ENCODE results near the gene BTRC.

The BTRC gene

DNA sequence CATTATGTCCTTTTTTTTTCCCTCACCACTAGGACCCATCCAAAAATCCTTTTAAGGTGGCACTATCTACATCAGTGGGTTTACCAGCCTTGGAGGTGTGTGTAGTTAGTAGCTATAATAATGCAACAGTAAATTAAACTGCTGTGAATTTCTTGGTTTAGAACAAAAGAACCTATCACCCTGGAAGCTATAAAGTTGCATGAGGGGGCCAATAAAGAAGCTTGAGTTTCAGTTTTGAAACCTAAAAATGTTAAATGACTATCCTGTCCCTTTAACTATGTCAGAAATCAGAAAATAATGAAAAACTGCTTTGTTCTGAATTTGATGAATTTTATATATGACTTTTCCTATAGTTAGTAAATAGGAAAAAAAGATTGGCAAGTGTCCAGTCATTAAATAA lies 153.9 kb downstream of the BTRC start:
- no peak for DNase-seq
- H3K27me3 ChIP-seq (ENCODE audit: insufficient read depth, low read depth, severe bottlenecking), result no peaks in the 10 kb centered on the region
- no peak overlapping the region for H3K27ac ChIP-seq
- no peaks in the 10 kb centered on the region for H3K9me3 ChIP-seq (ENCODE audit: severe bottlenecking)
- H3K36me3 ChIP-seq, result no peaks in the 10 kb centered on the region
- TF ChIP-seq, protein P1, sequence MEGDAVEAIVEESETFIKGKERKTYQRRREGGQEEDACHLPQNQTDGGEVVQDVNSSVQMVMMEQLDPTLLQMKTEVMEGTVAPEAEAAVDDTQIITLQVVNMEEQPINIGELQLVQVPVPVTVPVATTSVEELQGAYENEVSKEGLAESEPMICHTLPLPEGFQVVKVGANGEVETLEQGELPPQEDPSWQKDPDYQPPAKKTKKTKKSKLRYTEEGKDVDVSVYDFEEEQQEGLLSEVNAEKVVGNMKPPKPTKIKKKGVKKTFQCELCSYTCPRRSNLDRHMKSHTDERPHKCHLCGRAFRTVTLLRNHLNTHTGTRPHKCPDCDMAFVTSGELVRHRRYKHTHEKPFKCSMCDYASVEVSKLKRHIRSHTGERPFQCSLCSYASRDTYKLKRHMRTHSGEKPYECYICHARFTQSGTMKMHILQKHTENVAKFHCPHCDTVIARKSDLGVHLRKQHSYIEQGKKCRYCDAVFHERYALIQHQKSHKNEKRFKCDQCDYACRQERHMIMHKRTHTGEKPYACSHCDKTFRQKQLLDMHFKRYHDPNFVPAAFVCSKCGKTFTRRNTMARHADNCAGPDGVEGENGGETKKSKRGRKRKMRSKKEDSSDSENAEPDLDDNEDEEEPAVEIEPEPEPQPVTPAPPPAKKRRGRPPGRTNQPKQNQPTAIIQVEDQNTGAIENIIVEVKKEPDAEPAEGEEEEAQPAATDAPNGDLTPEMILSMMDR (IDR thresholded peaks at IDR 0.05; ENCODE audit: low read depth, low read length), result no peak
- H3K4me3 ChIP-seq (ENCODE audit: low read depth, low read length), result no peak overlapping the region

DNA sequence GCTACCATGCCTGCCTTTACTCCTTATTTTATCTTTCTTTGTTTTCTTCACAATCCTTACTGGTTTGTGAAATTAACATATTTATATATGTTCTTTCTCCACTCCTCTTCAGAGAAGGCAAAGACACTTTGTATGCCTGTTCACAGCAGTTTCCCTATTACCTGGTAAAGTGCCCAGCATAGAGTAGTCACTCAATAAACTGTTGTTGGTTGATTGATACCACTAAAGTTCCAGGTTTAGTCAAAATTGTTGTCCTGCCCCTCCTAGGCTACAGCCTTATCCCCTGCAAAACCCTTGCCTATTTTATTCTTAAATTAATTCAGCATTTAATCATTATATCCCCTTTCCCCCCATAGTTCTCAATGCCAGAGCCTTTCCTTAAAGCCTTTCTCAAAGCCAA lies 158.0 kb downstream of the BTRC start:
- no peak overlapping the region for H3K4me3 ChIP-seq (ENCODE audit: low read depth, low read length)
- H3K27ac ChIP-seq, result no peak overlapping the region
- no peaks in the 10 kb centered on the region for H3K27me3 ChIP-seq (ENCODE audit: insufficient read depth, low read depth, severe bottlenecking)
- H3K9me3 ChIP-seq (ENCODE audit: severe bottlenecking), result peaks cover 5% of the 10 kb centered on the region
- no peaks in the 10 kb centered on the region for H3K36me3 ChIP-seq
- TF ChIP-seq, protein P1 (IDR thresholded peaks at IDR 0.05; ENCODE audit: low read depth, low read length), result no peak
- no peak for DNase-seq

DNA sequence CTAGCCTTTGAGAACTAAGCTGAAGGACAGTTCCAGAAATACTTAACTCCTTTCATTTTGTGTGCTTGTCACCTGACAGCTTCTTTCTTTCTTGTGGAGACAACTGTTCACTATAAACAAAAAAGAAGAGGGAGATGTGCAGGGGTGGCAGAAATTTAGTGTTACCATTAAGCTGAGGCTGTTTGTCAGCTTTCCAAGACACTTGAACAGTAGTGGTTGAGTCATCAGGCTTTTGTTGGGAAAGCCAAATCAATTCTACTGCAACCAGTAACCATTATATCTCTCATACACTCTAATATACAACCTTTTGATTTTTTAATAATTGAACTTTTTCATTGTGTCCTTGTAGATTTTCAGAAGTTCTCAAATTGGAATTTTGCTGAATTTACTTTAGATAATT lies 158.8 kb downstream of the BTRC start:
- TF ChIP-seq, protein P1 (IDR thresholded peaks at IDR 0.05; ENCODE audit: low read depth, low read length), result no peak
- no peak for DNase-seq

DNA sequence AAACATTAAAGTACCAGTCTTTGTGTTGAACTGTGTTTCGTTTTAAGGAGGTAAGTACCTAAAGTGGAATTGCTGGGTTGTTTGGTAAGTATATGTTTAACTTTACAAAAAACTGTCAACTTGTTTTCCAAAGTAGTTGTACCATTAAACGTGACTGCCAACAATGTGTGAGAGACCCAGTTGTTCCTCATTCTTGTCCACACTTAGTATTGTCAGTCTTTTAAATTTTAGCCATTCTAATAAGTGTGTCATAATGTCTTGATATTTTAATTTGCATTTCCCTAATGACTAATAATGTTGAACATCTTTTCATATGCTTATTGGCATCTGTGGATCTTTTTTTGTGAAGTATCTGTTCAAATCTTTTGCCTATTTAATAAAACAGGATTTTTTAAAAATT lies 159.8 kb downstream of the BTRC start:
- H3K27me3 ChIP-seq (ENCODE audit: insufficient read depth, low read depth, severe bottlenecking), result no peaks in the 10 kb centered on the region
- H3K4me3 ChIP-seq (ENCODE audit: low read depth, low read length), result no peak overlapping the region
- H3K9me3 ChIP-seq (ENCODE audit: severe bottlenecking), result peaks cover 5% of the 10 kb centered on the region
- no peak overlapping the region for H3K27ac ChIP-seq
- no peak for DNase-seq
- TF ChIP-seq, protein P1 (IDR thresholded peaks at IDR 0.05; ENCODE audit: low read depth, low read length), result no peak
- H3K36me3 ChIP-seq, result no peaks in the 10 kb centered on the region

More for the DNA sequence above, 158.8 kb downstream of the BTRC start:
- H3K27ac ChIP-seq, result no peak overlapping the region
- no peaks in the 10 kb centered on the region for H3K36me3 ChIP-seq
- peaks cover 5% of the 10 kb centered on the region for H3K9me3 ChIP-seq (ENCODE audit: severe bottlenecking)
- no peaks in the 10 kb centered on the region for H3K27me3 ChIP-seq (ENCODE audit: insufficient read depth, low read depth, severe bottlenecking)
- H3K4me3 ChIP-seq (ENCODE audit: low read depth, low read length), result no peak overlapping the region

DNA sequence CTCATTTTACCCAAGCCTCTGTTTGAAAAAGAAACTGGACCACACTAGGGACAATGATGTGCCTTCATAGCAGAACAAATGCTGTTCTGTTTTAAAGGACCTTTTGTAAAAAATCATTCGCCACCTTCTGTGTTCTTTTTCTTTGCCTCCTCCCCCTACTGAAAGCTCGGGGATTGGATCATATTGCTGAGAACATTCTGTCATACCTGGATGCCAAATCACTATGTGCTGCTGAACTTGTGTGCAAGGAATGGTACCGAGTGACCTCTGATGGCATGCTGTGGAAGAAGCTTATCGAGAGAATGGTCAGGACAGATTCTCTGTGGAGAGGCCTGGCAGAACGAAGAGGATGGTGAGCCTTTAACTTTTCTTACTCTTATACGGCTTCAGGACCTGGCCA lies 171.9 kb downstream of the BTRC start:
- TF ChIP-seq, protein P1 (IDR thresholded peaks at IDR 0.05; ENCODE audit: low read depth, low read length), result no peak
- DNase-seq, result no peak
- Histone ChIP-seq H3K4me3 (ENCODE audit: low read depth, low read length) (no peak overlapping the region), H3K9me3 (ENCODE audit: severe bottlenecking) (no peaks in the 10 kb centered on the region), H3K27ac (no peak overlapping the region), H3K27me3 (ENCODE audit: insufficient read depth, low read depth, severe bottlenecking) (no peaks in the 10 kb centered on the region), H3K36me3 (peaks cover 11% of the 10 kb centered on the region)

DNA sequence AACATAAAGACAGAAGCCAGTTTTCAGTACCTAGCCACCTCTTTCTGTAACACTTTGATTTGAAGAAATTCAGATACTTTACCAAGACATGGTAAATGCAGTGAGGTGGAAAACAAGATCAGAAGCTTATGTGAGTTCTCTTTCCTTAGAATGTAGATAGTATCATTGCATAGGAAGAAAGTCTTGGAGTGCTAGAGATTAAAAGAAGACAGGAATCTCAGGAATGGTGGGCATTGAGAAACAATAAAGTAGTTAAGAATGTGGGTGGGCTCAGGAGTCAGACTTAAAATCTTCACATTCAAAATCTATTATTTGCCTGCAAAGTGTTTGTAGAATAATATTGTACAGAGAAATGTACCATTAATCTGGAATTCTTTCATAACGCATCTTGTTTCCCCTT lies 175.2 kb downstream of the BTRC start:
- Histone ChIP-seq H3K4me3 (ENCODE audit: low read depth, low read length) (no peak overlapping the region), H3K9me3 (ENCODE audit: severe bottlenecking) (no peaks in the 10 kb centered on the region), H3K27ac (no peak overlapping the region), H3K36me3 (peaks cover 12% of the 10 kb centered on the region), H3K27me3 (ENCODE audit: insufficient read depth, low read depth, severe bottlenecking) (no peaks in the 10 kb centered on the region)
- DNase-seq, result no peak
- TF ChIP-seq, protein P1 (IDR thresholded peaks at IDR 0.05; ENCODE audit: low read depth, low read length), result no peak

Measured in WERI-Rb-1 (cell line).